Gastrocnemius medialis (tissue), 4 donors: Measurements from ENCODE around the gene ARHGAP10. TPM values are rescaled to one million over a fixed set of nuclear protein-coding genes. Genes with fewer than 3 reads are reported as not detected.

Experiments used
- ATAC-seq, 2 donors: fragments of 150-250 bp; one replicate each; pipeline ENCODE4 v1.9.1; 2016
- DNase-seq, 2 donors: peaks; one replicate each; pipeline ENCODE4 v3.0.0-alpha.2; 2019
- H3K27ac ChIP-seq, 4 donors: fragments of 200-600 bp; sonication (generic); 1 replicate in 1 of 4; 2 replicates in 3 of 4; pipeline ENCODE4 v1.5.1; 2016 to 2018; ENCODE audit warnings: mild to moderate bottlenecking in 2 of 4, moderate library complexity in 1 of 4
- H3K27me3 ChIP-seq, 3 donors: fragments of 200-600 bp; sonication (generic) in 2 of 3; 1 replicate in 1 of 3; 2 replicates in 2 of 3; pipeline versions ENCODE4 v1.5.1 to v1.6.0; 2016 to 2019; ENCODE audit warnings: mild to moderate bottlenecking in 1 of 3, moderate library complexity in 1 of 3
- H3K36me3 ChIP-seq, 2 donors: fragments of 200-600 bp; sonication (generic) in 1 of 2; one replicate each; pipeline ENCODE4 v1.5.1; 2017 to 2018
- H3K4me1 ChIP-seq, 2 donors: fragments of 200-600 bp; sonication (generic) in 1 of 2; one replicate each; pipeline ENCODE4 v1.5.1; 2016 to 2017; ENCODE audit warnings: mild to moderate bottlenecking in 2 of 2
- H3K4me3 ChIP-seq, 4 donors: fragments of 200-600 bp; sonication (generic) in 3 of 4; 1 replicate in 1 of 4; 2 replicates in 3 of 4; pipeline ENCODE4 v1.5.1; 2016 to 2019; ENCODE audit warnings: mild to moderate bottlenecking in 2 of 4
- H3K9me3 ChIP-seq, 3 donors: fragments of 200-600 bp; sonication (generic) in 2 of 3; 1 replicate in 1 of 3; 2 replicates in 2 of 3; pipeline ENCODE4 v1.5.1; 2016 to 2019
- POLR2A ChIP-seq, 2 donors: fragments of 450-650 bp; IDR thresholded peaks; one replicate each; pipeline ENCODE4 v1.6.1; 2017; ENCODE audit warnings: antibody characterized with exemption in 2 of 2, mild to moderate bottlenecking in 2 of 2, moderate library complexity in 2 of 2
- in situ Hi-C, 4 donors: fragments of 200-750 bp; cut with MboI; loops; one replicate each; pipeline versions ENCODE4 v1.15.0 to v1.8.0; 2017; ENCODE audit warnings: low sequenced_read_pairs in 4 of 4
- intact Hi-C: fragments of 100-400 bp; cut with DNase I; formaldehyde crosslinking; loops from one replicate; pipeline ENCODE4 v1.15.1; 2023; ENCODE audit warnings: low total_unique reads
- total RNA-seq, 4 donors: library from RNA; depleted of rRNA; stranded (reverse); fragments of >200 nt; gene quantifications; one replicate each; pipeline versions ENCODE4 v1.1.0 to v1.2.3, GENCODE V29; 2016
- TF ChIP-seq, protein P1 (sequence below), 5 experiments: fragments of 450-650 bp in 3 of 5; fragments of 200-600 bp in 2 of 5; sonication (generic) in 2 of 5; IDR thresholded peaks in 4 of 5; conservative IDR thresholded peaks in 1 of 5; 1 replicate in 4 of 5; 2 replicates in 1 of 5; pipeline ENCODE4 v1.5.1; 2016 to 2019; ENCODE audit warnings: antibody characterized with exemption in 5 of 5, mild to moderate bottlenecking in 3 of 5, moderate library complexity in 3 of 5

The ARHGAP10 gene
- total RNA-seq, 4 donors from 2014 or later, result 22.1 to 34.6 (median 28.0) TPM

- intact Hi-C loops (loop anchor here (1.0 to 10.0 kb wide), 4 partner anchors 132 to 352 kb away; partner anchors contain the start of genes ARHGAP10 and PRMT9), in situ Hi-C loops (loop anchor here (5.0 kb wide), 3 partner anchors 154 to 164 kb away; no protein-coding TSS in a partner anchor)
- peak; percentile 85 to 91 for ATAC-seq
- peak; percentile 81 to 87 for DNase-seq
- H3K36me3 ChIP-seq, result peaks cover 0 to 8% of the 10 kb centered on the region in 2 donors
- TF ChIP-seq POLR2A (IDR thresholded peaks at IDR 0.05), result no peak
- TF ChIP-seq, protein P1, sequence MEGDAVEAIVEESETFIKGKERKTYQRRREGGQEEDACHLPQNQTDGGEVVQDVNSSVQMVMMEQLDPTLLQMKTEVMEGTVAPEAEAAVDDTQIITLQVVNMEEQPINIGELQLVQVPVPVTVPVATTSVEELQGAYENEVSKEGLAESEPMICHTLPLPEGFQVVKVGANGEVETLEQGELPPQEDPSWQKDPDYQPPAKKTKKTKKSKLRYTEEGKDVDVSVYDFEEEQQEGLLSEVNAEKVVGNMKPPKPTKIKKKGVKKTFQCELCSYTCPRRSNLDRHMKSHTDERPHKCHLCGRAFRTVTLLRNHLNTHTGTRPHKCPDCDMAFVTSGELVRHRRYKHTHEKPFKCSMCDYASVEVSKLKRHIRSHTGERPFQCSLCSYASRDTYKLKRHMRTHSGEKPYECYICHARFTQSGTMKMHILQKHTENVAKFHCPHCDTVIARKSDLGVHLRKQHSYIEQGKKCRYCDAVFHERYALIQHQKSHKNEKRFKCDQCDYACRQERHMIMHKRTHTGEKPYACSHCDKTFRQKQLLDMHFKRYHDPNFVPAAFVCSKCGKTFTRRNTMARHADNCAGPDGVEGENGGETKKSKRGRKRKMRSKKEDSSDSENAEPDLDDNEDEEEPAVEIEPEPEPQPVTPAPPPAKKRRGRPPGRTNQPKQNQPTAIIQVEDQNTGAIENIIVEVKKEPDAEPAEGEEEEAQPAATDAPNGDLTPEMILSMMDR (IDR thresholded peaks at IDR 0.05 in 4 of 5, conservative IDR thresholded peaks at IDR 0.05 in 1 of 5), result peak; percentile 97 to 100 (median 99)
- H3K27me3 ChIP-seq, result no peaks in the 10 kb centered on the region
- H3K4me3 ChIP-seq, result no peak overlapping the region
- H3K4me1 ChIP-seq, result peaks cover 24% of the 10 kb centered on the region in 2 donors
- peak overlapping the region; percentile 31 to 70 (median 49) for H3K27ac ChIP-seq
- H3K9me3 ChIP-seq, result no peaks in the 10 kb centered on the region
Observed at GRCh38 chr4:147866532-147867271, 134.8 kb downstream of the ARHGAP10 start.

DNA sequence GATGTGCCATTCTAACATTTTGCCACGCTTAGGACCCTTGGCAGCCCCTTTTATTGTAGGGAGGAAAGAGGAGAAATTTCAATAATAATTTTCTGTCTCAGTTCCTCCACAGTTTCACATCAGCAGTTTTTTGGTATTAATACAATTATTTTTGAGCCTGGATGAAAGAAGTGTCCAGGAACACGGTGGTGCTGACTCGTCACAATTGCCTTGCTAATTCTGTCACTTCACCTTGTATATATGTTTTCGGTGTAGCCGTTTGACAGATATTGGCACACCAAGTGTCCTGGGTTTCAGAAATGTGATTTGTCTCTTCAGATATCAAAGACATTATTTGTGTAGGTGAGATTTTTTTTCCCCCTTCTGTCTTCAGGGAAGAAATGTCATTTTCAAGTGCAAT lies 142.2 kb downstream of the ARHGAP10 start:
- in situ Hi-C loops (no loop called here), intact Hi-C loops (no loop called here)
- H3K27ac ChIP-seq, result no peak overlapping the region
- no peak for DNase-seq
- H3K4me3 ChIP-seq, result no peak overlapping the region
- ATAC-seq, result no peak
- TF ChIP-seq POLR2A (IDR thresholded peaks at IDR 0.05), result no peak
- TF ChIP-seq, protein P1 (IDR thresholded peaks at IDR 0.05 in 4 of 5, conservative IDR thresholded peaks at IDR 0.05 in 1 of 5), result no peak
- no peaks in the 10 kb centered on the region for H3K4me1 ChIP-seq
- H3K27me3 ChIP-seq, result no peaks in the 10 kb centered on the region
- peaks cover 0 to 22% of the 10 kb centered on the region in 2 donors for H3K36me3 ChIP-seq
- H3K9me3 ChIP-seq, result no peaks in the 10 kb centered on the region

DNA sequence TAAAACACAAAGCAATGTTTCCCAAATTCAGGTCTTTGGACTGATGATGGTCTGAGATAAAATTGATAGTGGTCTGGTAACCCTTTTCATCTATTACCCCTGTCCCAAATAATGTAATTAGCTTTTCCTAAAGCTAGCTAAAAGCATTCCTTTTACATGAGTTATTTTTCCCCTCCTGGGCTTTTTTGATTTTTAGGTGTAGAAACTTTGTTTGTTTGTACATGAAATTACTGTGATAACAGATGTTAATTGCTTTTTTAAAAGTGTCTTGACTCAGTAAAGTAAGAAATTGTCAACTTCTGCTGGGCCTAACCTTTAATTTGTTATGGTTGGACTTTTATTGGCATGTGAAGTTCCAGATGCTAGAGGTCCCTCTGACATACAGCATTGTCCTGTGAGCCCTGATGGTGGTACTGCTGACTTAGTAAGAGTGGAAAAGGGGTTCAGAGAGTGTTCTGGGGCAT lies 145.5 kb downstream of the ARHGAP10 start:
- ATAC-seq, result no peak
- in situ Hi-C loops, result no loop called here

GRCh38 chr4:147879676-147880075 lies 147.8 kb downstream of the ARHGAP10 start:
- ATAC-seq (no peak), DNase-seq (no peak)
- no peaks in the 10 kb centered on the region for H3K9me3 ChIP-seq
- no peak overlapping the region for H3K4me3 ChIP-seq
- H3K36me3 ChIP-seq, result peaks cover 0 to 38% of the 10 kb centered on the region in 2 donors
- no peaks in the 10 kb centered on the region for H3K4me1 ChIP-seq
- TF ChIP-seq, protein P1 (IDR thresholded peaks at IDR 0.05 in 4 of 5, conservative IDR thresholded peaks at IDR 0.05 in 1 of 5), result no peak
- no peak for TF ChIP-seq POLR2A (IDR thresholded peaks at IDR 0.05)
- in situ Hi-C loops (loop anchor here in 1 of 4 donors (10.0 kb wide), 1 partner anchor 65 kb away; no protein-coding TSS in a partner anchor), intact Hi-C loops (no loop called here)
- no peak overlapping the region for H3K27ac ChIP-seq
- H3K27me3 ChIP-seq, result no peaks in the 10 kb centered on the region

More for the DNA sequence above, 145.5 kb downstream of the ARHGAP10 start:
- Histone ChIP-seq H3K27ac (no peak overlapping the region), H3K27me3 (no peaks in the 10 kb centered on the region), H3K4me1 (no peaks in the 10 kb centered on the region), H3K36me3 (peaks cover 0 to 33% of the 10 kb centered on the region in 2 donors), H3K4me3 (no peak overlapping the region), H3K9me3 (no peaks in the 10 kb centered on the region)
- intact Hi-C loops, result no loop called here
- TF ChIP-seq POLR2A (IDR thresholded peaks at IDR 0.05), result no peak
- TF ChIP-seq, protein P1 (IDR thresholded peaks at IDR 0.05 in 4 of 5, conservative IDR thresholded peaks at IDR 0.05 in 1 of 5), result no peak
- DNase-seq, result no peak
